ENCODE results near the gene CTSH. TPM values are rescaled to one million over a fixed set of nuclear protein-coding genes. Genes with fewer than 3 reads are reported as not detected.

CTSH gene
- total and polyA plus RNA-seq, 2 of the 13 experiments (the other 11 are each of a cell fraction or from before 2014, with no cell fraction given) = 265 to 653 TPM

DNA sequence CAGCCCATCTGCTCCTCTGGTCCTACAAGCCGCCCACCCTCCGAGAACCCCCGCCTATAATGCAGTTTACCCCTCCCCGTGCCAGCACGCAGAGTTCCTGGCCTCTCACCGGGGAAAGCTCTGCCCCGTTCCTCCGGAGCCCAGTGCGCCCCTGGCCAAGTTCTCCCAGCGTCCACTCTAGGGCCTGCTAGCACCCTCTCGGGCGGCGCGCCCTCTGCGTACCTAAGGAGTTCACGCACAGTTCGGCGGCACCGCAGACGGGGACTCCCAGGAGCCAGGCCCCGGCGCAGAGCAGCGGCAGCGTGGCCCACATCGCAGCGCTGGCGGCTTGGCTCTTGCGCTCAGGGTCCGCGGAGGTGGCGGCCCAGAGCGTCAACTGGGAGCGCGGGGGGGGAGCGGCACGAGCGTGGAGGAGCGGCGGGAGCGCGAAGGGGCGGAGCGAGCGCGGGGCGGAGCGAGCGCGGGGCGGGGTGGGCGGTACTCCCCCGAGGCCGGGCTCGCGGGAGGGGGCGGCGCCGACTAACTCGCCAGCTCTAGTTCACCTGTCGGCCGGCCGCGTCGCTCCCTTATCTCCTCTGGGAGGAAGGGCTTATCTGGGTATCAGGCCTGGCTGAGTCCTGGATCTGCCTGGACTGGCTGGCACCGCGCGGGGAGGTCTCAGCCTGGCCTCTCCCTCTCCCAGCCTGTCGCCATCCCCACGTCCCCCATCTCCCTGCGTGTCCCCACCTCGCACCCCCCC lies at the start of gene CTSH (continued):
- TF ChIP-seq, protein P1, sequence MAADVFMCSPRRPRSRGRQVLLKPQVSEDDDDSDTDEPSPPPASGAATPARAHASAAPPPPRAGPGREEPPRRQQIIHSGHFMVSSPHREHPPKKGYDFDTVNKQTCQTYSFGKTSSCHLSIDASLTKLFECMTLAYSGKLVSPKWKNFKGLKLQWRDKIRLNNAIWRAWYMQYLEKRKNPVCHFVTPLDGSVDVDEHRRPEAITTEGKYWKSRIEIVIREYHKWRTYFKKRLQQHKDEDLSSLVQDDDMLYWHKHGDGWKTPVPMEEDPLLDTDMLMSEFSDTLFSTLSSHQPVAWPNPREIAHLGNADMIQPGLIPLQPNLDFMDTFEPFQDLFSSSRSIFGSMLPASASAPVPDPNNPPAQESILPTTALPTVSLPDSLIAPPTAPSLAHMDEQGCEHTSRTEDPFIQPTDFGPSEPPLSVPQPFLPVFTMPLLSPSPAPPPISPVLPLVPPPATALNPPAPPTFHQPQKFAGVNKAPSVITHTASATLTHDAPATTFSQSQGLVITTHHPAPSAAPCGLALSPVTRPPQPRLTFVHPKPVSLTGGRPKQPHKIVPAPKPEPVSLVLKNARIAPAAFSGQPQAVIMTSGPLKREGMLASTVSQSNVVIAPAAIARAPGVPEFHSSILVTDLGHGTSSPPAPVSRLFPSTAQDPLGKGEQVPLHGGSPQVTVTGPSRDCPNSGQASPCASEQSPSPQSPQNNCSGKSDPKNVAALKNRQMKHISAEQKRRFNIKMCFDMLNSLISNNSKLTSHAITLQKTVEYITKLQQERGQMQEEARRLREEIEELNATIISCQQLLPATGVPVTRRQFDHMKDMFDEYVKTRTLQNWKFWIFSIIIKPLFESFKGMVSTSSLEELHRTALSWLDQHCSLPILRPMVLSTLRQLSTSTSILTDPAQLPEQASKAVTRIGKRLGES (CRISPR knock-in tag; IDR thresholded peaks at IDR 0.05; ENCODE audit: borderline replicate concordance) = no peak
- TF ChIP-seq, protein P2, sequence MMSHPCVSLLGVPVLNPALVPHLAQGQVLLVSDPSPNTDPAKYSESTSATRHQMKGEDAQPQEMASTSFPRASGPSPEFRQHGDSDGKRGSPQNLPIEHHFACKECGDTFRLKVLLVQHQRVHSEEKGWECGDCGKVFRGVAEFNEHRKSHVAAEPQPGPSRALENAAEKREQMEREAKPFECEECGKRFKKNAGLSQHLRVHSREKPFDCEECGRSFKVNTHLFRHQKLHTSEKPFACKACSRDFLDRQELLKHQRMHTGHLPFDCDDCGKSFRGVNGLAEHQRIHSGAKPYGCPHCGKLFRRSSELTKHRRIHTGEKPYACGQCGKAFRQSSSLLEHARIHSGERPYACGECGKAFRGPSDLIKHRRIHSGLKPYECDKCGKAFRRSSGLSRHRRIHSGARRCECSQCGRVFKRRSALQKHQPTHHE (CRISPR knock-in tag; IDR thresholded peaks at IDR 0.05; ENCODE audit: borderline replicate concordance) = no peak; the same call in 1 of the 2 replicates
- TF ChIP-seq IKZF4 (CRISPR knock-in tag; IDR thresholded peaks at IDR 0.05; ENCODE audit: borderline replicate concordance, low read depth, not compliant biosample characterization) (no peak), ZKSCAN5 (CRISPR knock-in tag; IDR thresholded peaks at IDR 0.05) (no peak), HOXA5 (CRISPR knock-in tag; IDR thresholded peaks at IDR 0.05) (no peak; the same call in 1 of the 2 replicates), CREM (IDR thresholded peaks at IDR 0.05) (no peak), CREM (CRISPR knock-in tag; IDR thresholded peaks at IDR 0.05) (no peak), RNF2 (conservative IDR thresholded peaks at IDR 0.05; ENCODE audit: low read depth) (peak; percentile 90), ZNF451 (CRISPR knock-in tag; IDR thresholded peaks at IDR 0.05) (peak; percentile 90), SP140L (CRISPR knock-in tag; IDR thresholded peaks at IDR 0.05; ENCODE audit: borderline replicate concordance) (no peak), TAF1 (CRISPR knock-in tag; IDR thresholded peaks at IDR 0.05) (peak; percentile 90), SSRP1 (CRISPR knock-in tag; IDR thresholded peaks at IDR 0.05) (no peak)
- TF ChIP-seq, protein P3, sequence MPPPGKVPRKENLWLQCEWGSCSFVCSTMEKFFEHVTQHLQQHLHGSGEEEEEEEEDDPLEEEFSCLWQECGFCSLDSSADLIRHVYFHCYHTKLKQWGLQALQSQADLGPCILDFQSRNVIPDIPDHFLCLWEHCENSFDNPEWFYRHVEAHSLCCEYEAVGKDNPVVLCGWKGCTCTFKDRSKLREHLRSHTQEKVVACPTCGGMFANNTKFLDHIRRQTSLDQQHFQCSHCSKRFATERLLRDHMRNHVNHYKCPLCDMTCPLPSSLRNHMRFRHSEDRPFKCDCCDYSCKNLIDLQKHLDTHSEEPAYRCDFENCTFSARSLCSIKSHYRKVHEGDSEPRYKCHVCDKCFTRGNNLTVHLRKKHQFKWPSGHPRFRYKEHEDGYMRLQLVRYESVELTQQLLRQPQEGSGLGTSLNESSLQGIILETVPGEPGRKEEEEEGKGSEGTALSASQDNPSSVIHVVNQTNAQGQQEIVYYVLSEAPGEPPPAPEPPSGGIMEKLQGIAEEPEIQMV (CRISPR knock-in tag; IDR thresholded peaks at IDR 0.05; ENCODE audit: low read depth) = peak; percentile 88
- TF ChIP-seq, protein P4, sequence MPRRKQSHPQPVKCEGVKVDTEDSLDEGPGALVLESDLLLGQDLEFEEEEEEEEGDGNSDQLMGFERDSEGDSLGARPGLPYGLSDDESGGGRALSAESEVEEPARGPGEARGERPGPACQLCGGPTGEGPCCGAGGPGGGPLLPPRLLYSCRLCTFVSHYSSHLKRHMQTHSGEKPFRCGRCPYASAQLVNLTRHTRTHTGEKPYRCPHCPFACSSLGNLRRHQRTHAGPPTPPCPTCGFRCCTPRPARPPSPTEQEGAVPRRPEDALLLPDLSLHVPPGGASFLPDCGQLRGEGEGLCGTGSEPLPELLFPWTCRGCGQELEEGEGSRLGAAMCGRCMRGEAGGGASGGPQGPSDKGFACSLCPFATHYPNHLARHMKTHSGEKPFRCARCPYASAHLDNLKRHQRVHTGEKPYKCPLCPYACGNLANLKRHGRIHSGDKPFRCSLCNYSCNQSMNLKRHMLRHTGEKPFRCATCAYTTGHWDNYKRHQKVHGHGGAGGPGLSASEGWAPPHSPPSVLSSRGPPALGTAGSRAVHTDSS (CRISPR knock-in tag; conservative IDR thresholded peaks at IDR 0.05) = no peak
- TF ChIP-seq, protein P5, sequence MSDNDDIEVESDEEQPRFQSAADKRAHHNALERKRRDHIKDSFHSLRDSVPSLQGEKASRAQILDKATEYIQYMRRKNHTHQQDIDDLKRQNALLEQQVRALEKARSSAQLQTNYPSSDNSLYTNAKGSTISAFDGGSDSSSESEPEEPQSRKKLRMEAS (IDR thresholded peaks at IDR 0.05) = peak; percentile 96
- TF ChIP-seq, protein P6, sequence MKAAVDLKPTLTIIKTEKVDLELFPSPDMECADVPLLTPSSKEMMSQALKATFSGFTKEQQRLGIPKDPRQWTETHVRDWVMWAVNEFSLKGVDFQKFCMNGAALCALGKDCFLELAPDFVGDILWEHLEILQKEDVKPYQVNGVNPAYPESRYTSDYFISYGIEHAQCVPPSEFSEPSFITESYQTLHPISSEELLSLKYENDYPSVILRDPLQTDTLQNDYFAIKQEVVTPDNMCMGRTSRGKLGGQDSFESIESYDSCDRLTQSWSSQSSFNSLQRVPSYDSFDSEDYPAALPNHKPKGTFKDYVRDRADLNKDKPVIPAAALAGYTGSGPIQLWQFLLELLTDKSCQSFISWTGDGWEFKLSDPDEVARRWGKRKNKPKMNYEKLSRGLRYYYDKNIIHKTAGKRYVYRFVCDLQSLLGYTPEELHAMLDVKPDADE (CRISPR knock-in tag; IDR thresholded peaks at IDR 0.05) = 0 out of 2 replicates have a peak, but pooled peaks have one; percentile 55
- TF ChIP-seq, protein P7, sequence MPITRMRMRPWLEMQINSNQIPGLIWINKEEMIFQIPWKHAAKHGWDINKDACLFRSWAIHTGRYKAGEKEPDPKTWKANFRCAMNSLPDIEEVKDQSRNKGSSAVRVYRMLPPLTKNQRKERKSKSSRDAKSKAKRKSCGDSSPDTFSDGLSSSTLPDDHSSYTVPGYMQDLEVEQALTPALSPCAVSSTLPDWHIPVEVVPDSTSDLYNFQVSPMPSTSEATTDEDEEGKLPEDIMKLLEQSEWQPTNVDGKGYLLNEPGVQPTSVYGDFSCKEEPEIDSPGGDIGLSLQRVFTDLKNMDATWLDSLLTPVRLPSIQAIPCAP (CRISPR knock-in tag; IDR thresholded peaks at IDR 0.05; ENCODE audit: low read depth) = no peak
- TF ChIP-seq, protein P8, sequence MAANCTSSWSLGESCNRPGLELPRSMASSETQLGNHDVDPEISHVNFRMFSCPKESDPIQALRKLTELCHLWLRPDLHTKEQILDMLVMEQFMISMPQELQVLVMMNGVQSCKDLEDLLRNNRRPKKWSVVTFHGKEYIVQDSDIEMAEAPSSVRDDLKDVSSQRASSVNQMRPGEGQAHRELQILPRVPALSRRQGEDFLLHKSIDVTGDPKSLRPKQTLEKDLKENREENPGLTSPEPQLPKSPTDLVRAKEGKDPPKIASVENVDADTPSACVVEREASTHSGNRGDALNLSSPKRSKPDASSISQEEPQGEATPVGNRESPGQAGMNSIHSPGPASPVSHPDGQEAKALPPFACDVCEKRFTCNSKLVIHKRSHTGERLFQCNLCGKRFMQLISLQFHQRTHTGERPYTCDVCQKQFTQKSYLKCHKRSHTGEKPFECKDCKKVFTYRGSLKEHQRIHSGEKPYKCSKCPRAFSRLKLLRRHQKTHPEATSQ (CRISPR knock-in tag; IDR thresholded peaks at IDR 0.05; ENCODE audit: borderline replicate concordance) = no peak
